Measurements from ENCODE around the gene SYNGAP1. TPM values are rescaled to one million over a fixed set of nuclear protein-coding genes. Genes with fewer than 3 reads are reported as not detected.

The SYNGAP1 gene
- total and polyA plus RNA-seq, 4 donors = 0.32 to 1.8 (median 1.1) TPM

- DNase-seq (ENCODE audit: low spot score) = no peak
- 83% methylated on average over 5 of the region's 5 CpGs for WGBS
- no peak overlapping the region for H3K4me3 ChIP-seq (ENCODE audit: low read depth in 1 of 3, low read length in 3 of 3)
- no peak overlapping the region for H3K27ac ChIP-seq (ENCODE audit: low read depth in 1 of 2, low read length in 2 of 2)
- H3K9ac ChIP-seq (ENCODE audit: low read depth in 1 of 2, low read length in 2 of 2) = no peak overlapping the region
- TF ChIP-seq TAF1 (conservative IDR thresholded peaks at IDR 0.05) (no peak), HNF4G (IDR thresholded peaks at IDR 0.05) (no peak), MAX (IDR thresholded peaks at IDR 0.05) (no peak), YY1 (IDR thresholded peaks at IDR 0.05) (no peak), ZBTB33 (IDR thresholded peaks at IDR 0.05) (no peak), ATF3 (IDR thresholded peaks at IDR 0.05) (no peak), FOXA2 (IDR thresholded peaks at IDR 0.05) (no peak), RAD21 (IDR thresholded peaks at IDR 0.05) (peak; percentile 35 to 62), CTCF (IDR thresholded peaks at IDR 0.05; ENCODE audit: low read depth, low read length, missing input control) (peak; percentile 7), JUND (IDR thresholded peaks at IDR 0.05) (no peak), SP1 (IDR thresholded peaks at IDR 0.05) (no peak)
- peaks cover 2 to 12% (median 9%) of the 10 kb centered on the region in 4 donors for H3K4me1 ChIP-seq (ENCODE audit: control insufficient read depth in 4 of 4, insufficient read depth in 4 of 4, low read length in 3 of 4)
- no peaks in the 10 kb centered on the region for H3K27me3 ChIP-seq (ENCODE audit: control insufficient read depth in 4 of 4, insufficient read depth in 4 of 4, low read length in 3 of 4)
- H3K36me3 ChIP-seq (ENCODE audit: control insufficient read depth in 4 of 4, insufficient read depth in 3 of 4, low read depth in 1 of 4, low read length in 3 of 4) = no peaks in the 10 kb centered on the region
- H3K9me3 ChIP-seq (ENCODE audit: control insufficient read depth in 4 of 4, low read length in 3 of 4) = no peaks in the 10 kb centered on the region
Observed at GRCh38 chr6:33407132-33407718, 12.6 kb upstream of the SYNGAP1 start.

- TF ChIP-seq FOXA1 (IDR thresholded peaks at IDR 0.05) = peak; percentile 32
- peak; percentile 12 for TF ChIP-seq YY1 (IDR thresholded peaks at IDR 0.05)
- TF ChIP-seq REST (IDR thresholded peaks at IDR 0.05) = no peak
- TF ChIP-seq TAF1 (conservative IDR thresholded peaks at IDR 0.05) = no peak
- TF ChIP-seq RXRA (IDR thresholded peaks at IDR 0.05) = peak in 1 of 2 donors; percentile 2
- peak in 1 of 2 donors; percentile 6 for TF ChIP-seq RAD21 (IDR thresholded peaks at IDR 0.05)
- no peak for TF ChIP-seq CTCF (IDR thresholded peaks at IDR 0.05; ENCODE audit: low read depth, low read length, missing input control)
- TF ChIP-seq GABPA (IDR thresholded peaks at IDR 0.05 in 1 of 2, conservative IDR thresholded peaks at IDR 0.05 in 1 of 2) = peak in 1 of 2 donors; percentile 72
- TF ChIP-seq HNF4A (conservative IDR thresholded peaks at IDR 0.05) = peak in 1 of 2 donors; percentile 60
- TF ChIP-seq SP1 (IDR thresholded peaks at IDR 0.05) = peak; percentile 77
- WGBS = under 1% methylated on average over 65 of the region's 65 CpGs
Observed at GRCh38 chr6:33410050-33410710, 9.7 kb upstream of the SYNGAP1 start.

More at GRCh38 chr6:33410050-33410710, 9.7 kb upstream of the SYNGAP1 start:
- Histone ChIP-seq H3K9me3 (ENCODE audit: control insufficient read depth in 4 of 4, low read length in 3 of 4) (no peaks in the 10 kb centered on the region), H3K36me3 (ENCODE audit: control insufficient read depth in 4 of 4, insufficient read depth in 3 of 4, low read depth in 1 of 4, low read length in 3 of 4) (peaks cover 4 to 25% (median 15%) of the 10 kb centered on the region in 4 donors), H3K4me1 (ENCODE audit: control insufficient read depth in 4 of 4, insufficient read depth in 4 of 4, low read length in 3 of 4) (peaks cover 2 to 15% (median 12%) of the 10 kb centered on the region in 4 donors), H3K27ac (ENCODE audit: low read depth in 1 of 2, low read length in 2 of 2) (peak overlapping the region; percentile 82 to 94), H3K9ac (ENCODE audit: low read depth in 1 of 2, low read length in 2 of 2) (peak overlapping the region; percentile 24 to 45), H3K4me3 (ENCODE audit: low read depth in 1 of 3, low read length in 3 of 3) (peak overlapping the region; percentile 53 to 97 (median 60)), H3K27me3 (ENCODE audit: control insufficient read depth in 4 of 4, insufficient read depth in 4 of 4, low read length in 3 of 4) (no peaks in the 10 kb centered on the region)
- peak; percentile 96 for DNase-seq (ENCODE audit: low spot score)

Measured in liver (tissue), 9 donors.